Chondrocyte (in vitro differentiated cells): Measurements from ENCODE around the gene SP4. TPM values are rescaled to one million over a fixed set of nuclear protein-coding genes. Genes with fewer than 3 reads are reported as not detected.
A peak's percentile ranks its signal among the peaks of the same experiment; 100 is the strongest.

ENCODE experiments used
- DNase-seq: peaks from one replicate; pipeline ENCODE4 v3.0.0; 2021; ENCODE audit warnings: mixed read lengths, low spot score
- H3K27ac Mint-ChIP-seq: one replicate; pipeline ENCODE4 v1.8.0; 2021; ENCODE audit warnings: mild to moderate bottlenecking, moderate library complexity, mixed read lengths; ENCODE audit not compliant: unreplicated experiment
- H3K27me3 Mint-ChIP-seq: 2 replicates; pipeline ENCODE4 v1.8.0; 2021; ENCODE audit warnings: low read depth, mixed read lengths
- H3K36me3 Mint-ChIP-seq: 2 replicates; pipeline ENCODE4 v1.8.0; 2021; ENCODE audit warnings: low read depth, mixed read lengths
- H3K4me1 Mint-ChIP-seq: 2 replicates; pipeline ENCODE4 v1.8.0; 2021; ENCODE audit warnings: low read depth, mild to moderate bottlenecking, mixed read lengths
- H3K4me3 Mint-ChIP-seq: one replicate; pipeline ENCODE4 v1.8.0; 2021; ENCODE audit warnings: mild to moderate bottlenecking, moderate library complexity, mixed read lengths; ENCODE audit not compliant: unreplicated experiment
- H3K9me3 Mint-ChIP-seq: 2 replicates; pipeline ENCODE4 v1.8.0; 2021; ENCODE audit warnings: low read depth, mixed read lengths
- CTCF ChIP-seq: fragments of 200-600 bp; sonication (generic); IDR thresholded peaks from 2 replicates; pipeline ENCODE4 v1.5.0; 2021; ENCODE audit warnings: antibody characterized with exemption, mild to moderate bottlenecking, moderate library complexity
- total RNA-seq: library from RNA; stranded (reverse); gene quantifications from 3 replicates; pipeline ENCODE4 v1.2.1, GENCODE V29; 2021

SP4 gene
- total RNA-seq, 1 donor from 2014 or later: 5.7 TPM

DNA sequence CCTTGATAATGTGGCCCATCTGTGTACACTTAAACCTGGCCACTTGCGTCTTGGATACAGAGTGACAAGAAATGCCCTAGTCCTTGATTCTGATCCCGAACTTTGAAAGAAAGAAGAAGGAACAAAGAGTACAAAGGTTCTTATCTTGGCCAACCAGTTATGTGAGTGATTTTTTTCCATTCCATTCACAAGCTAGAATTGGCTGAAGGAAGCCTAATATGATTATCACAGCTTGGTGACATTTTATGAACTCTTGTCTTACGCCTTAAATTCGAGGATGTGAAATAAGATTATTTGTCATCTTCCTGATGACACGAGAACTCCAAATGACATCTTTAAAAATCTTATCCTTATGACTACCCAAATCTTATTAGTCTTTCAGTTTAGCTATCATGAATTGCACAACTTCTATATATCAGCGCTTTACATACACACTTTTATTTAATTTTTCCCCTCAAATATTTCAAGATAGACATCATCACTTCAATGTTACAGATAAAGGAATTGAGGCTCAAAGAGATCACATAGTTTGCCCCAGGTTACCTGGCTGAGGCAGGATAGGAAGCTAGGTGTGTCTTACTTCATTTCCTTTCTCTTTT lies 13.0 kb upstream of the SP4 start:
- no peaks in the 10 kb centered on the region for H3K9me3 Mint-ChIP-seq
- TF ChIP-seq CTCF: no peak

DNA sequence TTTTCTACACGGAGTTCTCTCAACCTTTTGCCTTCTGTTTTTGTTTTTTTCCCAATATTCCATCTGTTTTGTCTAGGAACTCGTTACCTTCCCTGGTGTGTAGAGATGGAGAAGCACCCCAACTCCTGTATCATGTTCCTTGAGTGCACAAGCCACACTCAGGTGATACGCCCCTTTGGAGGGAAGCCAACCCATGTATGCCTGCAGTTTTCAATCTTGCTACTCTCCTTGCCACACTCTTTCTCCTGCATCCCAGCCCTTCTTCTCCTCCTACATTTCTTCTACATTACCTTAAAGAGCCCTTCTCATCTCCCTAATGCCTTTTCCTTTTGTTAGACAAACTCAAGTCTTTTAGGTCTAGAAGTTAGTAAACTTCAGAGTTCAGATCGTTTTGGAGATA lies 10.2 kb upstream of the SP4 start:
- Mint-ChIP-seq H3K4me3 (no peak overlapping the region), H3K27ac (no peak overlapping the region), H3K9me3 (no peaks in the 10 kb centered on the region), H3K36me3 (no peaks in the 10 kb centered on the region), H3K4me1 (no peaks in the 10 kb centered on the region), H3K27me3 (peaks cover 15% of the 10 kb centered on the region)
- no peak for DNase-seq
- TF ChIP-seq CTCF: no peak

More for the DNA sequence above, 13.0 kb upstream of the SP4 start:
- H3K27ac Mint-ChIP-seq: no peak overlapping the region
- peaks cover 20% of the 10 kb centered on the region for H3K27me3 Mint-ChIP-seq
- no peak for DNase-seq
- no peaks in the 10 kb centered on the region for H3K36me3 Mint-ChIP-seq
- no peak overlapping the region for H3K4me3 Mint-ChIP-seq
- H3K4me1 Mint-ChIP-seq: no peaks in the 10 kb centered on the region

DNA sequence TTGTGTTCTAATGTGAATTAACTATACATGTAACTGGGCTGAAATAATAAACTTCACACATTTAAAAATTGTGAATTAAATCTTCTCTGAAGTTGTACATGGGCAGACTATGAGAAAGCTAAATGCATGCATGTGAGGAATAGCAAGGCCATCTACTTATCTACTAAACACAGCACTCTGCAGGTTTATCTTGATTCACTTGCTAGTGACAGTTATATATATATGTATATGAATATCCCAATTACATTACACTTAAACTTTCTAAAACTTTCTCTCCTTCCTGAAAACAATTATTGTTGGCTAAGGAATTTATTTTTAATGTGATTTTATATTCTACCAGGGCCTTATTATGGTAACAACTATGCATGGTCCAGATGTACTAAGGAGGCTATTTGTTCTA lies 5.1 kb upstream of the SP4 start:
- peaks cover 2% of the 10 kb centered on the region for H3K27me3 Mint-ChIP-seq
- no peaks in the 10 kb centered on the region for H3K36me3 Mint-ChIP-seq
- TF ChIP-seq CTCF: no peak
- peaks cover 6% of the 10 kb centered on the region for H3K4me1 Mint-ChIP-seq
- H3K9me3 Mint-ChIP-seq: no peaks in the 10 kb centered on the region
- DNase-seq: no peak
- H3K4me3 Mint-ChIP-seq: no peak overlapping the region
- H3K27ac Mint-ChIP-seq: no peak overlapping the region

DNA sequence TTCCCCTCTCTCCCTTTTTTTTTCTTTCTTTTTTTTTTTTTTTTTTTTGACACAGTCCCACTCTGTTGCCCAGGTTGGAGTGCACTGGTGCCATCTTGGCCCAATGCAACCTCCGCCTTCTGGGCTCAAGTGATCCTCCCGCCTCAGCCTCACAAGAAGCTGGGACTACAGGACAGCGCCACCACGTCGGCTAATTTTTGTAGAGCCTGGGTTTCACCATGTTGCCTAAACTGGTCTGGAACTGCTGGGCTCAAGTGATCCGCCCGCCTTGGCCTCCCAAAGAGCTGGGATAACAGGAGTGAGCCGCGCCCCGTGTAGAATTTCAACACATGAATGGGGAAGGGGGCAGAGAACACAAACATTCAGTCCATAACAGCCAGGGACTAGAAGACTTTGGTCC lies 2.6 kb upstream of the SP4 start:
- H3K9me3 Mint-ChIP-seq: no peaks in the 10 kb centered on the region
- no peaks in the 10 kb centered on the region for H3K36me3 Mint-ChIP-seq
- no peak overlapping the region for H3K27ac Mint-ChIP-seq
- H3K4me3 Mint-ChIP-seq: no peak overlapping the region
- no peaks in the 10 kb centered on the region for H3K27me3 Mint-ChIP-seq
- no peak for TF ChIP-seq CTCF
- DNase-seq: no peak
- peaks cover 15% of the 10 kb centered on the region for H3K4me1 Mint-ChIP-seq

DNA sequence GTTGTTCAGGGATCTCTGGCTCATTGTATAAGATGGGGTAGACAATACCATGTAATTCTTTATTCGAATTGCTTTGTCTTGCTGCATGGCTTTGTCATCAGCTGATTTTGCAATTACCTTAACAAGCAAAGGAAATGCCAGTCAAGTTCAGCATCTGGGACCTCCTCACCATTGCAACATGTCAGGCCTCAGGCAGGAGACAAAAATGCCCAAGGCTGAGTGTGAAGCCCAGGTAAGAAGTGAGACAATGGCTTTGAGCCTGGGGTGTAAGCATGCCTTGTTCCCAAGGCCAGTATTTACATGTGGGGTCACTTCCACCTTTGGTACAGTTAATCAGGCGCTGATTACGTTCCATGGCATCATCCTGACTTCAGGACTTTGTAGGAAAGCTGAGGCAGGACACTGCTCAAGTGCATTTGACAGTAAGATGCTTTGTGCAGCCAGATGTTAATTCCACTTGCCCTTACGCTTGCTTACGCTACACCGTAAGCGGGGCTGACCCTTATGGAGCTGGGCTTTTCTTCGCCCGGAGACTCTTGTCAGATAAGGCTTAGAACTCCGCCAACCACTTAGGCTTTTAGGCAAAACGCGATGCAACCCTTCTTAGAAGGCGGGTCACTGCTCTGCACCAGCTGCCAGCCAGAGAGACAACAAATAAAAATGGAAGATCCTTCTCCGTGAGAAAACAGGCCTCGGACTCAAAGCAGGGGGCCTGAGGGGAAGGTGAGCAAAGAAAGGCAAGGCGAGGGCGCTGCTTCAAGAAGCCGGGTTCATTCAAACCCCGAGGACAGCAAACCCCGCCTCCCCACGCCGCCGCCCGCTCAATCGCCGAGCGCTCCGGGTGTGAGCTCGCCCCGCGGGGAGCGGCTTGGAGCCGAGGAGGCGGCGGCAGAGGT lies 1.3 kb upstream of the SP4 start:
- no peak for TF ChIP-seq CTCF
- no peak for DNase-seq

More for the DNA sequence above, 1.3 kb upstream of the SP4 start:
- no peaks in the 10 kb centered on the region for H3K9me3 Mint-ChIP-seq
- H3K4me1 Mint-ChIP-seq: peaks cover 15% of the 10 kb centered on the region
- no peaks in the 10 kb centered on the region for H3K27me3 Mint-ChIP-seq
- H3K27ac Mint-ChIP-seq: peak overlapping the region; percentile 88
- H3K36me3 Mint-ChIP-seq: no peaks in the 10 kb centered on the region
- H3K4me3 Mint-ChIP-seq: peak overlapping the region; percentile 99
